Ishikawa (cell line): ENCODE results near the gene PLCH1.

Experiments used
- CEBPB ChIP-seq: IDR thresholded peaks from 2 replicates; pipeline ENCODE4 v1.6.1; 2012
- CREB1 ChIP-seq: IDR thresholded peaks from 2 replicates; pipeline ENCODE4 v1.6.1; 2012; ENCODE audit warnings: low read depth
- EGR1 ChIP-seq: IDR thresholded peaks from 2 replicates; pipeline ENCODE4 v1.6.1; 2012
- EP300 ChIP-seq: IDR thresholded peaks from 2 replicates; pipeline ENCODE4 v1.6.1; 2012; ENCODE audit warnings: borderline replicate concordance
- FOXM1 ChIP-seq: IDR thresholded peaks from 2 replicates; pipeline ENCODE4 v1.6.1; 2012; ENCODE audit warnings: low read depth, borderline replicate concordance
- NFIC ChIP-seq: IDR thresholded peaks from 2 replicates; pipeline ENCODE4 v1.6.1; 2012
- RAD21 ChIP-seq: IDR thresholded peaks from 2 replicates; pipeline ENCODE4 v1.6.1; 2012; ENCODE audit warnings: low read depth
- TAF1 ChIP-seq: IDR thresholded peaks from 2 replicates; pipeline ENCODE4 v1.6.1; 2012; ENCODE audit warnings: low read depth, mild to moderate bottlenecking
- TCF12 ChIP-seq: IDR thresholded peaks from 2 replicates; pipeline ENCODE4 v1.6.1; 2012; ENCODE audit warnings: low read depth
- TEAD4 ChIP-seq: IDR thresholded peaks from 2 replicates; pipeline ENCODE4 v1.6.1; 2012
- YY1 ChIP-seq: IDR thresholded peaks from 2 replicates; pipeline ENCODE4 v1.6.1; 2012; ENCODE audit warnings: low read depth
- ZBTB7A ChIP-seq: IDR thresholded peaks from 2 replicates; pipeline ENCODE4 v1.6.1; 2012; ENCODE audit warnings: low read depth
- TF ChIP-seq, protein P1 (sequence below): IDR thresholded peaks from 2 replicates; pipeline ENCODE4 v1.6.1; 2012; ENCODE audit warnings: low read depth, mild to moderate bottlenecking
- TF ChIP-seq, protein P2 (sequence below): IDR thresholded peaks from 2 replicates; pipeline ENCODE4 v1.6.1; 2012
- TF ChIP-seq, protein P3 (sequence below): IDR thresholded peaks from 2 replicates; pipeline ENCODE4 v1.6.1; 2012

The PLCH1 gene

DNA sequence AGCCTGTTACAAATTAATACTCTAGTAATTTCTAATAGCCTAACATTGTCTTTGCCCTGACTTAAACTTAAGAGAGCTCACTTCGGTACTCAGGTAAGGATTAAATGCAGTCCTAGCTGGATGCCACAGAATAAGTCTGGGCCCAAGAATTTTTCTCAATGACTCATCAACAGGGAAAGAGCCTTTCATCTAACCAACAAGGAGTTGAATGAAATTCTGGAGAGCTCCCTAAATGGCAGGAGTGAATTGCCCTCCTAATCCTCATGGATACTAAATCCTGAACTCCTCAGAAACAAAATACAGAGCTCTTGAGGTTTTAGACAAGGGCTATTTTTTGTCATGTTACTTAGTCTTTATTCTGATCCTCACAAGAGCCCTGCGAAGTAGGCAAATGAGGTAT lies 159.5 kb downstream of the PLCH1 start:
- TF ChIP-seq EGR1 (no peak), ZBTB7A (no peak), EP300 (no peak)

DNA sequence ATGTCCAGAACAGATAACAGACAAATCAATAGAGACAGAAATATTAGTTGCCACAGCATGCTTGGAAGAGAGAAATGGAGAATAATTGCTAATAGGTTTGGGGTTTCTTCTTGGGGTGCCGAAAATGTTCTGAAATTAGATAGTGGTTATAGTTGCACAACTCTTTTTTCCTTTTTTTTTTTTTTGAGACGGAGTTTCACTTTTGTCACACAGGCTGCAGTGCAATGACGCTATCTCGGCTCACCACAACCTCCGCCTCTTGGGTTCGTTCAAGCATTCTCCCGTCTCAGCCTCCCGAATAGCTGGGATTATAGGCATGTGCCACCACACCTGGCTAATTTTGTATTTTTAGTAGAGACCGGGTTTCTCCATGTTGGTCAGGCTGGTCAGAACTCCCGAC lies 163.3 kb downstream of the PLCH1 start:
- TF ChIP-seq, protein P1, sequence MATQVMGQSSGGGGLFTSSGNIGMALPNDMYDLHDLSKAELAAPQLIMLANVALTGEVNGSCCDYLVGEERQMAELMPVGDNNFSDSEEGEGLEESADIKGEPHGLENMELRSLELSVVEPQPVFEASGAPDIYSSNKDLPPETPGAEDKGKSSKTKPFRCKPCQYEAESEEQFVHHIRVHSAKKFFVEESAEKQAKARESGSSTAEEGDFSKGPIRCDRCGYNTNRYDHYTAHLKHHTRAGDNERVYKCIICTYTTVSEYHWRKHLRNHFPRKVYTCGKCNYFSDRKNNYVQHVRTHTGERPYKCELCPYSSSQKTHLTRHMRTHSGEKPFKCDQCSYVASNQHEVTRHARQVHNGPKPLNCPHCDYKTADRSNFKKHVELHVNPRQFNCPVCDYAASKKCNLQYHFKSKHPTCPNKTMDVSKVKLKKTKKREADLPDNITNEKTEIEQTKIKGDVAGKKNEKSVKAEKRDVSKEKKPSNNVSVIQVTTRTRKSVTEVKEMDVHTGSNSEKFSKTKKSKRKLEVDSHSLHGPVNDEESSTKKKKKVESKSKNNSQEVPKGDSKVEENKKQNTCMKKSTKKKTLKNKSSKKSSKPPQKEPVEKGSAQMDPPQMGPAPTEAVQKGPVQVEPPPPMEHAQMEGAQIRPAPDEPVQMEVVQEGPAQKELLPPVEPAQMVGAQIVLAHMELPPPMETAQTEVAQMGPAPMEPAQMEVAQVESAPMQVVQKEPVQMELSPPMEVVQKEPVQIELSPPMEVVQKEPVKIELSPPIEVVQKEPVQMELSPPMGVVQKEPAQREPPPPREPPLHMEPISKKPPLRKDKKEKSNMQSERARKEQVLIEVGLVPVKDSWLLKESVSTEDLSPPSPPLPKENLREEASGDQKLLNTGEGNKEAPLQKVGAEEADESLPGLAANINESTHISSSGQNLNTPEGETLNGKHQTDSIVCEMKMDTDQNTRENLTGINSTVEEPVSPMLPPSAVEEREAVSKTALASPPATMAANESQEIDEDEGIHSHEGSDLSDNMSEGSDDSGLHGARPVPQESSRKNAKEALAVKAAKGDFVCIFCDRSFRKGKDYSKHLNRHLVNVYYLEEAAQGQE, result no peak
- TF ChIP-seq RAD21, result no peak
- TF ChIP-seq ZBTB7A, result no peak
- no peak for TF ChIP-seq NFIC
- no peak for TF ChIP-seq TCF12
- TF ChIP-seq, protein P2, sequence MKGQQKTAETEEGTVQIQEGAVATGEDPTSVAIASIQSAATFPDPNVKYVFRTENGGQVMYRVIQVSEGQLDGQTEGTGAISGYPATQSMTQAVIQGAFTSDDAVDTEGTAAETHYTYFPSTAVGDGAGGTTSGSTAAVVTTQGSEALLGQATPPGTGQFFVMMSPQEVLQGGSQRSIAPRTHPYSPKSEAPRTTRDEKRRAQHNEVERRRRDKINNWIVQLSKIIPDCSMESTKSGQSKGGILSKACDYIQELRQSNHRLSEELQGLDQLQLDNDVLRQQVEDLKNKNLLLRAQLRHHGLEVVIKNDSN, result no peak
- no peak for TF ChIP-seq CEBPB
- TF ChIP-seq YY1, result no peak

DNA sequence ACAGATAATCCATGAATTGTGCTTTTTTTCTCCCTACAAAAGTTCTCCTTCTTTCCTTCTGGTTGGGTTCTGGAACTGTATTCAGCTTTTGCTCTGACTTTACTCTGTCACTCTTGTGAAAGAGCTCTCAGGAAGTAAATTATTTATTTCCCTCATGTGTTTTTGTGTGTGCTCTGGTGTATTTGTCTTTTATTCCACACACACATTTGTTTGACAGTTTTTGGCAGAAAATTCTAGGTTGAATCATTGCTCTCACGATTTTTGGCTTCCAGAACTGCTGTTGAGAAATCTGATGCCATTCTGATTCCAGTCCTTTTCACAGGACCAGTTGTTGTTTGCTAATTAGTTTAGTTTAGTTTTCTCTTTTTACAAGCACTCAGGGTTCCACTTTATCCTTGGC lies 172.8 kb downstream of the PLCH1 start:
- TF ChIP-seq, protein P3, sequence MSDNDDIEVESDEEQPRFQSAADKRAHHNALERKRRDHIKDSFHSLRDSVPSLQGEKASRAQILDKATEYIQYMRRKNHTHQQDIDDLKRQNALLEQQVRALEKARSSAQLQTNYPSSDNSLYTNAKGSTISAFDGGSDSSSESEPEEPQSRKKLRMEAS, result no peak
- TF ChIP-seq, protein P1, result no peak
- TF ChIP-seq EGR1, result no peak
- TF ChIP-seq CREB1, result no peak
- no peak for TF ChIP-seq ZBTB7A
- TF ChIP-seq NFIC, result no peak
- no peak for TF ChIP-seq TCF12

DNA sequence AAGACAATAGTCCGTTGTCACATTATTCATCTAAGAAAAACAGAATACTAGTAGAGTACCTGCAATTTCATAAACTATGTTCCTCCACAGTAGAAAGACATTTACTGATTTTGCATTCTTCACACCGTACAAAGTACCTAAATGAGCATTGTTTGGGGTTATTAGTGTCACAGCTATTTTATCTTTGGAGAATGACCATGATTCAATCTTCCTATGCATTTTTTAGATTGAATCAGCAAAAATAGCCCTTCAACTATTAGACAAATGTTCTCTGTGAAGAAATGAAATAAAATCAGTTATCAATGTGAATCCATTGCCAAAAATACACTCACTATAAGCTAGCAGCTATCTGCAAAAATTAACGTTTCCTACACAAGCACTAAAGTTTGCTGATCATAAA lies 176.6 kb downstream of the PLCH1 start:
- no peak for TF ChIP-seq EGR1
- TF ChIP-seq RAD21, result no peak
- TF ChIP-seq, protein P2, result no peak
- no peak for TF ChIP-seq YY1
- TF ChIP-seq, protein P3, result no peak
- TF ChIP-seq TCF12, result no peak
- no peak for TF ChIP-seq CREB1
- no peak for TF ChIP-seq TAF1
- TF ChIP-seq, protein P1, result no peak
- no peak for TF ChIP-seq EP300
- no peak for TF ChIP-seq TEAD4
- TF ChIP-seq NFIC, result no peak
- no peak for TF ChIP-seq CEBPB
- no peak for TF ChIP-seq FOXM1
- no peak for TF ChIP-seq ZBTB7A

DNA sequence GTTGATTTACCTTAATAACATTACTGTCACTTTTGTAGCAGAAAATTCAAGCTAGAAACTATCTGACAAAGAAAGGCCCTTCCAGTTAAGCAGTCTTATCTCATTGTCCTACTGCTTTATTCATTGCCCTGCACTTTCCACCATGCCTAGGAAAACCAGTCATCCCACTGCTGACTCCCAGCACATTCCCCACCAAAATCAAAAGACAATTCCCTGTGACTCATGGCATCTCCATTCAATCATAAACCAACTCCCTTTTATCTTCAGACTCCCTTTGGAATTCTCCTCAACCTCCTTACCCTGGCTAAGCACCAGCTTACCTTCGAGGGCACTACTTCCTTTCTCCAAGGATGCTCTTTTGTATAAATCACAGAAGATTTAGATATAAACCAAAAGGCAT lies 184.3 kb downstream of the PLCH1 start:
- TF ChIP-seq EGR1 (no peak), ZBTB7A (no peak), CEBPB (no peak), TAF1 (no peak)
- TF ChIP-seq, protein P2, result no peak
